ENCODE results near the gene EPB41.
"Not testable (repeated sequence)": the region's sequence is repeated elsewhere in the genome, so short reads cannot be mapped to it uniquely, and the experiment has no call there.

Gene EPB41

DNA sequence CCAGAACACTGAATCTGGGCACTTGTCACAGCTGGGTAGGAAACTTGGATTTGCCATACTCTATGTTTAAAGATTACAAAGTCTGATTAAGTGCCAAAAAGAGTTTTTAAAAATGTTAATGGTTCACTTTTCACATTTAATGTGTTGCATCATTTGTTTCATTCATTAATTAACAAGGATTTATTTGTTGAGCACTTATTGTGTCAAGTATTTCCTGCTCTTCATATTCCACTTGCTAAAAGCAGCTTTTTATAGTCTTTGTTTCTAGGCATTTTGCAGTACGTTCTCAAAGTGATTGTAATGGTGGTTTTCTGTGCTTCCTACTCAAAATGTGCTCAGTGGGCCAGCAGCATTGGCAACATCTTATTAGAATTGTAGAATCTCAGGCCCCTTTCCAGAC lies 68.7 kb downstream of the EPB41 start:
- no peak for DNase-seq

DNA sequence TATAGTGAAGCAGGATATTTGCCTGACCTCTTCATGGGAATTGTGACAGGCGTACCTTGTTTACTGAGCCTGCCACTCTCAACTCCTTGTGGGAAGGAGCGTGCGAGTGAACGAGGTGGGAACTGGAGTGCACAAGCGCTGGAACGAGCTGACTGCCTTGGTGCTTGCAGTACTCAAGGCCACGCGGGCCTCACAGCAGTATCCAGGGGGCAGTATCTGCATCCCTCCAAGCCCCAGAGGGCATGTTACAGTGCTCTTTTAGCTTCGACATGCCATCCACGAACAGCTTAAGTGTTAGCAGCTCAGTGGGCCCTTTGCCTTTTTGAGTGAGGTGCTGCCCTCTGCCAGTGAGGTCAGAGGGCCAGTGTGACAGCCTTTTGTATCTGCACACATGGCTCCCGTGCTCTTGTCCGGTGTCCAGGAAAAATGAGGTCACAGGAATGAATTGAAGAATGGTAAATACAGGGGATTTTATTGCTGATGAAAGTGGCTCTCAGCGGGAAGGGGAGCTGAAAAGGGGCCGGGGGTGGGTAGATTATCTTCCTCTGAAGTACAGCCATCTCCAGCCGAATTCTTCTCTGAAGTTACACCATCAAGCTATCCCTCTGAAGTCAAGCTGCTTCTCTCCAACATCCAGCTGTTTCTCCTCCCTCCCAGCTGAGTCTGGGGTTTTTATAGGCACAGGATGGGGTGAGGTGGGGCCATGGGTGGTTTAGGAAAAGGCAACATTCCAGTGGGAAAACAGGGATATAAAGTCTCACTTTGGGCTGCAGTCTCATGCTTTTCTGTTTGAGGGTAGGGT lies 69.3 kb downstream of the EPB41 start:
- no peak for DNase-seq

DNA sequence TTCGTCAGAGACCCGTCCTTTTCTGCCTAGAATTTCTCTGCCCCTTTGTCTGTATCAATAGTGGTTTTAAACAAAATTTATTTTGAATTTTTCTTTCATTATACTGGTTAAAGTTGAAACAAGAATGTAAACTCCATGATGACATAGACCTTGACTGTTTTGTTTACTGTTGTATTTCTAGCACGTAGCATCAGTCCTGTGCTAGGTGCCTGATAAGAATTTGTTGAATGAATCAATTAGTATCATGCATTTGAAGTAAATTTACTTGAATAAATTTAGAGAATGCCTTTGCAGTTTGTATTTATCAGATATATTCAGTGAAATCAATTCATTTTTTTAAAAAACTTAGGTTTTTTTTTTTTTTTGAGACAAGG lies 69.9 kb downstream of the EPB41 start:
- DNase-seq = no peak

DNA sequence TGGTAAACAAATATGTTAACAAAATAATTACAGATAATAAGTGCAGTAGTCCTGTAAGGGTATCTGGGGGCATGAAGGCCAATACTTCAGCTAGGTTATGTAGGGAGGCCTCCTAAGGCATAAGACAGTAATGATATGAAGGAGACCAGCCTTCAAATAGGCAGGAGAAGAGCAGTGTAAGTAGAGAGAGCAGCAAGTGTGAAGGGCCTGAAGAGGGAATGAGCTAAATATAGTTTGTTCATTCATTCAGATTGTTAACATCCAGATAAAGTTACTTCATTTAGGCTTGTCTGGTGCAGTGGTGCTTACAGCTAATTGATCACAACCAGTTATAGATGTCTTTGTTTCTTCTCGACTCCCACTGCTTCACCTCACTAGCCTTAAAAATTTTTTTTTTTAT lies 71.1 kb downstream of the EPB41 start:
- DNase-seq = no peak

- DNase-seq = peak; percentile 88
These were observed 72.0 kb downstream of the EPB41 start for GRCh38 chr1:28986306-28986910.

DNA sequence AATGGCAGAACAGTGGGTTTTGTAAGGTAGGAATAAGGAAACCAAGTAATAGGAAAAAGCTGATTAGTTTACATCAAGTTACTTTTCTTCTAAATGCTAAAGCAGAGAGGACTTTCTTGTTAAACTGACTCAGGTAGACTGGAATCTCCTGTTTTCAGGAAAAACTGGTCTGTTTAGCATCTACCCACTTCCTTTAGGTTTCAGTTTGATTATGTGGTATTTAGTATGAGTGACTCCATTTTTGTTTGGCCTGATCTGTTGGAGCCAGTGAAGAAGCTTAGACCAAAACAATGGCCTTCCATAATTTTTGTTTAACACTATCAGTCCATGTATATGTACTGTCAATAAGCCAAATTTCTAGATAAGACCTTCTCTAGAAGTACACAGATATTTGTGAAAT lies 88.4 kb downstream of the EPB41 start:
- no peak for DNase-seq

GRCh38 chr1:29004288-29004687 lies 89.9 kb downstream of the EPB41 start:
- DNase-seq = no peak

DNA sequence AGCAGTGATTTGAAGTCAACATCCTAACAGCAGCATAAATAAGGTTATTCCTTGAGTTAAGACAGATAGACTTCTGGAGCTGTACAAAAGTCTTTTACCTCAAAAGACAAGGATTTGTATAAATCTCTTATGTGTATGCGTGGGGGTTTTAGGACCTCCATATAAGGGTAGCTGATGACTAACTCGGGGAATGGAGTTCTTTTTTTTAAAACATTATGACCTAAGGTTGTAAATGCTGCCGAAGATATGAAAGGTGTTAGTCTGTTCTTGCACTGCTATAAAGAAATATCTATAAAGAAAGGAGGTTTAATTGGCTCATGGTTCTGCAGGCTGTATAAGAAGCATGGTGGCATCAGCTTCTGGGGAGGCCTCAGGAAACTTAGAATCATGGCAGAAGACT lies 90.4 kb downstream of the EPB41 start:
- DNase-seq = no peak

DNA sequence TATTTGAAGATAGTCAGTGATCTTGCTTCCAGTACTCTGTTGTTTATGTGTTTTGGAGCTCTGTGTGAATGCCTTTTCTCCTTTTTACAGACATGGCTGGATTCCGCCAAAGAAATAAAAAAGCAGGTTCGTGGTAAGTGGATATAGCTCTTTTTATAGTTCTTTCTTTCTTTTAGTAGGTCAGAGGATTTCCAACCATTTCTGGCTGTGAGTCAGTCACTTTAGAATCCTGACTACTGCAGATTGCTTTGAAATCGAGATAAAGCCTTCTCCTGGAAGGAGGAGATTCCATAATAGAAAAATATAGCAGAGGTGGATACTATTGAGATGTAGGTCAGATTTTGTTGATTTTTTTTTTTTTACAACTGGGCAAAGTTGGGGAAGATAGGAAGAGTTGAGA lies 97.4 kb downstream of the EPB41 start:
- no peak for DNase-seq

DNA sequence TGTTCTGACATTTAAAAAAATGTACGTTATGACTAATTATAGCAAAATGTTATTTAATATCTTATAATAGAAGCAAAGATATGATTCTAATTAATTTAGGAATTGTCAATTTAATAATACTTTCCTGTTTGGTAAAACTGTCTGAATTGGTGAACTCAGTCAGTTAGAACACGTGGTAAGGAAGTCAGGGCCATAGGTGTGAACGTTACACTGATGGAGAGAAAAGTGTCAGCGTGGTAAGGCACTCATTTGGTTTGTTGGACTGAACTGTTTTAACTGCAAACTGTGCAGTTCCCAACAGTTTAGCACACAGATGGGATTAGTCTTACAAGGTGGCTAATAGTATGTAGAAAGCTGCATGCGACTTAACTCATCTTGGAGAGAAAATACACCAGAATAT lies 102.9 kb downstream of the EPB41 start:
- DNase-seq = no peak

DNA sequence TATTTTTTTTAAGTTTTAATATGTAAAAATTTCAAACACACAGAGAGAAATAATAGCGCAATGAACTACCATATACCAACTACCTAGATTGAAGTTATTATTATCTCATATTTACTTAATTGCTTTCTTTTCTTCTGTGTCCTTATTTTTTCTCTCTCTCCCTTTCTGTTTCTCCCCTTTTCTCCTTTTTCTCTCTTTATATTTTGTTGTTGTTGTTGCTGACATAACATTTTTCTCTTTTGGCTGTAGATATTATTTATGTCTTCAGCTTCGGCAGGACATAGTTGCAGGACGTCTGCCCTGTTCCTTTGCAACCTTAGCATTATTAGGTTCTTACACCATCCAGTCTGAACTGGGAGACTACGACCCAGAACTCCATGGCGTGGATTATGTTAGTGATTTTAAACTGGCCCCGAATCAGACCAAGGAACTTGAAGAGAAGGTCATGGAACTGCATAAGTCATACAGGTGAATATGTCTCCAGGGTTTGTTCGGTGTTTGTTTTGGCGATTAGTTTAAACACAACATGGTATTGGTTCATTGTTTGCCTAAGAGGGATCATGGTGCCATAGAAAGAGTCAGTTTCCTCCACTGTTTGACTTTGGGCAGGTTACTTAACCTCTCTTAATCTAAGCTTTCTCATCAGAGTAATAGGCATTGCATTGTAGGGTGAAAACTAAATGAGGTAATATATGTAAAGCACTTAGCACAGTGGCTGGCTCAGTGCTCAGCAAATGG lies 103.8 kb downstream of the EPB41 start:
- DNase-seq = no peak

DNA sequence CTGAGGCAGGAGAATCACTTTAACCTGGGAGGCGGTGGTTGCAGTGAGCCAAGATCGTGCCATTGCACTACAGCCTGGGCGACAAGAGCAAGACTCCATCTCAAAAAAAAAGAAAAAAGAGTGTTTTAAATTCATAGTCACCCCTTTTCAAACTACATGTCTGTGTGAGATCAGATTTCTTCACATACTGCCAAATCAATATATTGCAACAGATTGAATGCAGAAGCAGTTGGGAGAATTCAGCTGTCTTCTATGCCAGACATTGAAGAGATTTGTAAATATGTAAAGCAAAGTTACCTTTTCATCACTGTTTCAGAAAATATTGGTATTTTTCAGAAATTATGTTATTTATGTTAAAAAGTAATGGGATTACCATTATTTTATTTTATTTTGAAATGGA lies 108.3 kb downstream of the EPB41 start:
- DNase-seq = no peak

- DNase-seq = no peak
These were observed 115.3 kb downstream of the EPB41 start for GRCh38 chr1:29029667-29030066.

DNA sequence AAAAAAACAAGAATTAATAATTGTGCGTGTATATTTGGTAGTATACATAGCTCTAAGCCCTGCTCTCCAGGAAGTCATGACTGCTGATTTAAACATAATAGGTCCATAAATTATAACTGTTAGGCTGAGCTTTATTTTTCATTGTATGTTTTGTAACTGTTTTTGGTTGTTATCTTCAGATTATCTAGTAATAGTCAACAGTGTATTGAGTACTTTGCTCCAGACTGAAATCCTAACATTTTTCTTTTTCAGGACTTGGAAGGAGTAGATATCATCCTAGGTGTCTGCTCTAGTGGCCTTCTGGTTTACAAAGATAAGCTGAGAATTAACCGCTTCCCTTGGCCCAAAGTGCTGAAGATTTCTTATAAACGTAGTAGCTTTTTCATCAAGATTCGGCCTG lies 118.5 kb downstream of the EPB41 start:
- DNase-seq = no peak

DNA sequence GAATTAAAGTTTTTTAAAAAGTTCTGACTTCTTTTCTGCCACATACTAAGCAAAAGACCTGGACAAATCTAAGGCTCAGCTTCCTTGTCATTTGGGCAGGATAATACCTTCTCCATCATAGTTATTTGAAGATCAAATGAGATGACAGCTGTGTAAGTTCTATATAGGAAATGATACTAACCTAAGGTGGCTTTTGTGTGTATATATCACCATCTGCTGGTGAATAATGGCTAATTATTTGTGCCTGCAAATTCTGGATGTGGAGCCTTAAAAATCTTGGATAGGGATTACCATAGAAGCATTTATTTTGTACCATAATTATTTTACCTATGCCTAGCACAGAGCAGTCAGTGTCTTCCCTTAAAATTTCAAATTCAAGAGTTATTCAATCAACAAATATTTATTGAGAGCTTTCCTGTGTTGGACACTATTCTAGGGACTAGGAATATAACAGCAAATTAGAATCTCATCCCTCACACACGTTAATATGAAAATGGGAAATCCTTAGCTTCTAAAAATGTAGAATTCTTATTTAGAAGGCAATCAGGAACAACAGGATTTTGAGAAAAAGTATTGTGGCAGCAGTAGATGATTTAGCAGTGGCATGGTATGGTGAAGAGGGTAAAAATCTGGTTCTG lies 119.6 kb downstream of the EPB41 start:
- peak; percentile 38 for DNase-seq

DNA sequence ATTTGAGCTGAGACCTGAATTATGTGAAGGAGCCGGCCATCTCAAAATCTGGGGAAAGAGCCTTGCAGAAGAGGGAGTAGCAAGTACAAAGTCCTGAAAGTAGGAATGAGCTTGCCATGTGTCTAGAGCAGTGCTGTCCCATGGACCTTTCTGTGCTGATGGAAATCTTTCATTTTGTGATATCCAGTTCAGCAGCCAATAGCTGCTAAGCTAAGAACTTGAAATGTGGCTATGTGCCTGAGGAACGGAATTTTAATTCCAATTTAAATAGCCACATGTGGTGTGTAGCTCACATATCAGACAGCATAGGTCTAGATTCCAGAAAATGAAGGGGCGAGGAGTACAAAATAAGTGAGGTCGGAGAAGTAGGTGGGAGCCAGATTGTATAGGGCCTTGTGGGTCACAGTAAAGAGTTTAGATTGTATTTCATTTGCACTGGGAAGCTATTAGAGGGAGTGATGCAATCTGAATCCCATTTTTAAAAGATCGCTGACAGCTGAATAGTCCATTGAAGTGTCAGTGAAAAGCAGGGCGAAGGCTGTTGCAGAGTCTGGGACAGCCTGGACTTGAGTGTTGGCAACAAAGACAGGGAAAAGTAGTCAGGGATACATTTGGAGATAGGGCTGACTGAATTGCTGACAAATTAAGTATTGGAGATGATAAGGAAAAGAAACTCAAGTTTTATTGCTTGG lies 129.1 kb downstream of the EPB41 start:
- DNase-seq = no peak

DNA sequence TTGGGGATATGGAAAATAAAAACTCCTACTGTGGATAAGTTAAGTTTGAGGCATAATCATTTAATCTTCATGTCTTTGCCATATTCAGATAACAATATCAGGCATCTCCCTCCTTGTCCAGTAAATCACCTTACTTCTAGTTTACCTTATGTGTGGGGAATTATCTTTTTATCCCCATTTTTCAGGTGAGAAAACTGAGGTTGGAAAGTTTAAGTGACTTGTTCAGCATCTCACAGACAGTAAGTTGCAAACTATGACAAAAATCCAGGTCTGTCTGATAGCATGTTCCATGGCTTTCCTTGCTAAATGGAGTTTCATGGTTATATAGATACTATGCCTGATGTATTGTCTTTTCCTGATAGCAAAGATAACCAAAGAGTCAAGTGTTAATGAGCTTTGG lies 129.6 kb downstream of the EPB41 start:
- DNase-seq = no peak

DNA sequence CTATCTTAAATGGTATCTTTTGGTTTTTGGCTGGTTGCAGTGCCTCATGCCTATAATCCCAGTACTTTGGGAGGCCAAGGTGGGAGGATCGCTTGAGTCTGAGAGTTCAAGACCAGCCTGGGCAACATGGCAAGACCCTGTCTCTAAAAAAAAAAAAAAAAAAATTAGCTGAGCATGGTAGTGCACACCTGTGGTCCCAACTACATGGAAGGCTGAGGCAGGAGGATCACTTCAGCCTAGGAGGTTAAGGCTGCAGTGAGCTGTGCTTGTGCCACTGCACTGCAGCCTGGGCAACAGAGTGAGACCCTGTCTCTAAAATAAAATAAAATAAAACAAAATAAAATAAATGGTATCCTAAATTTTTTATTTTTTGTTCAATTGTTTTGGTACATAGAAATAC lies 131.3 kb downstream of the EPB41 start:
- DNase-seq = not testable (repeated sequence)

DNA sequence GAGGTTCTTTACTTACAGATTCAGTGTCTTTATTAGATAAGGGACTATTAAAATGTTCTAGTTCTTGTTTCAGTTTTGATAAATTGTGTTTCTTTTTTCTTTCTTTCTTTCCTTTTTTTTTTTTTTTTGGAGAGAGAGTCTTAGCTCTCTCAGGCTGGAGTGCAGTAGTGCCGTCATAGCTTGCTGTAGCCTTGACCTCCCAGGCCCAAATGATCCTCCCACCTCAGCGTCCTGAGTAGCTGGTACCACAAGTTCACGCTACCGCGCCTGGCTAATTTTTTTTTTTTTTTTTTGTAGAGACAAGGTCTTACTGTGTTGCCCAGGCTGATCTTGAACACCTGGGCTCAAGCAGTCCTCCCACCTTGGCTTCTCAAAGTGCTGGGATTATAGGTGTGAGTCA lies 132.8 kb downstream of the EPB41 start:
- DNase-seq = no peak

DNA sequence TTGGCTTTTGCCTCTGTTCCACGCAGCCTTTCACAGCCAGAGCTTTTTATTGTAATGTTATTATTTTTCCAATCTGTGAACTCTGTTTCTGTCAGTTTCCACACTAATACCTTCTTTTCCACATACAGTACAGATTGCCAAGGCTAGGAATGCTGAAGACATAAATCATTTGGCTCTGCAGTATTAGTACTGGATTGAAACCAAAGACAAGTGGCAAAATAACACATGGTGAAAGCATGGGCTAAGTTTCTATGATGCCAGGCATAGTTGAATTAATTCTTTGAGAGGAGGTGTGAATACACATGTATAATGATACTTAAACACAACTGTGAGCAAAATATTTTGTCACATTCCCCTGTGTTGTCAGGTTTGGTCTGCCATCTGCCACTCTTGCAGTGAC lies 135.8 kb downstream of the EPB41 start:
- DNase-seq = no peak

DNA sequence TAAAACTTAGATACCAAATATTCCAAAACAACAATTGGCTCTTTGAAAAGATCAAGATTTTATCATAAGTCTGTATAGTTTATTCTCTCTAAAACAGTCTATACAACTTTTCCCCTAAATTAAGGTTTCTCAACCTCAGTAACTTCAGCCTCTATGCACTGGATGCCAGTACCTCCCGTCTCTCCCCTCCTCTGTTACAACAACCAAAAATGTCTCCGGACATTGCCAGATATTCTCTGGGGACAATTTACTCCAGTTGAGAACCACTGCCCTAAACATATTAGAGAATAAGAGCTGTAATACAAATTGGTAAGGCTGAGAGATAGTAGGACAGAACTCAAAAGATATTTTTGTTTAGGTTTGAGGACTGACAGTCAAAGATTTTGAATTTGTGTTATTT lies 137.7 kb downstream of the EPB41 start:
- DNase-seq = no peak

DNA sequence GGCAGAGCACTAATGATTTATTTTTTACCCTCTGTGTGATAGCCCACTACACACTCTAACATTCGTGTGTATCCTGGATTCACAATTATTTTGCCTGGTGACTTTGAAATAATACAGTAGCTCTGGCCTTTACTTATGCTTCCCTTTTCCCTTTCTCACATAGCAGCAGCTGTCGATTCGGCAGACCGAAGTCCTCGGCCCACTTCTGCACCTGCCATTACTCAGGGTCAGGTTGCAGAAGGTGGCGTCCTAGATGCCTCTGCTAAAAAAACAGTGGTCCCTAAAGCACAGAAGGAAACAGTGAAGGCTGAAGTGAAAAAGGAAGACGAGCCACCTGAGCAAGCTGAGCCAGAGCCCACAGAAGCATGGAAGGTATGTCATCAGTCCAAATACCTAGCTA lies 138.6 kb downstream of the EPB41 start:
- DNase-seq = no peak

DNA sequence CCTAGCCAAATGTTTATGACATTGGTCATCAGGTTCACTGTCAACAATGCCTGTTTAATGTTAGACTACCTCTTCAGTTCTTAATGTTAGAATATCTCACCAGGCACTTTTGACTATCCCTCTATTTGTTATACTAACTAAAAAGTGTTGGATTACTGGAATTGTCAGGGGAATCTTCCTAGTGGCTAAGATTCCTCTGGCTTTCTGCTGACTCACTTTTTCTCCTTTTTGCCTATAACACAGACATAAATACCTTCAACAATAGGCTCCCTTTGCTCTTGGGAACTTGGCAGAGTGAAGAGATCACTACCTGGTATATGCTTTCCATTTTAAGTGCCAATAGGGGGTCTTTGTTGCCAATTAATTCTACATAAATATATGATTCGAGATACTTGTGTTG lies 140.8 kb downstream of the EPB41 start:
- no peak for DNase-seq
